Naive B cell (primary cell): Measurements from ENCODE around the gene BIN2. TPM values are rescaled to one million over a fixed set of nuclear protein-coding genes. Genes with fewer than 3 reads are reported as not detected.

Experiments used
- ATAC-seq, 2 donors: fragments of 150-1000 bp; cut with Tn5 transposase; 2 replicates each; pipeline ENCODE4 v1.10.0; 2021; ENCODE audit warnings: low read depth in 2 of 2, mild to moderate bottlenecking in 2 of 2, moderate library complexity in 2 of 2
- DNase-seq: peaks from one replicate; pipeline ENCODE4 v3.0.0; 2022
- H3K27ac Mint-ChIP-seq, 6 donors: one replicate each; pipeline ENCODE4 v1.8.0; 2020 to 2022; ENCODE audit warnings: mild to moderate bottlenecking in 6 of 6, mixed read lengths in 6 of 6, moderate library complexity in 5 of 6, inconsistent platforms in 2 of 6
- H3K27me3 Mint-ChIP-seq, 3 donors: one replicate each; pipeline ENCODE4 v1.8.0; 2021 to 2022; ENCODE audit warnings: mixed read lengths in 3 of 3, mild to moderate bottlenecking in 1 of 3
- H3K36me3 Mint-ChIP-seq, 2 donors: one replicate each; pipeline ENCODE4 v1.8.0; 2020 to 2022; ENCODE audit warnings: mixed read lengths in 2 of 2, inconsistent platforms in 1 of 2, mild to moderate bottlenecking in 1 of 2
- H3K4me1 Mint-ChIP-seq, 3 donors: one replicate each; pipeline ENCODE4 v1.8.0; 2020 to 2022; ENCODE audit warnings: mixed read lengths in 3 of 3, inconsistent platforms in 1 of 3, mild to moderate bottlenecking in 1 of 3, moderate library complexity in 1 of 3
- H3K4me3 Mint-ChIP-seq, 8 donors: one replicate each; pipeline ENCODE4 v1.8.0; 2020 to 2022; ENCODE audit warnings: mild to moderate bottlenecking in 8 of 8, mixed read lengths in 8 of 8, moderate library complexity in 8 of 8, inconsistent platforms in 2 of 8
- H3K9me3 Mint-ChIP-seq, 7 donors: one replicate each; pipeline ENCODE4 v1.8.0; 2020 to 2022; ENCODE audit warnings: mixed read lengths in 7 of 7, mild to moderate bottlenecking in 5 of 7, inconsistent platforms in 2 of 7, moderate library complexity in 1 of 7
- polyA plus RNA-seq, 6 donors: library from polyadenylated mRNA; unstranded; fragments of 300-500 nt; fragmentation: Illumina TruSeq; gene quantifications; one replicate each; pipeline ENCODE4 v1.2.3, GENCODE V29; 2021; ENCODE audit warnings: low read depth in 6 of 6

Gene BIN2
- 100 to 1,000 TPM in 2 of 6 donors, 10 to 100 TPM in 4; 74.2 to 140 (median 86.5) TPM for polyA plus RNA-seq

DNA sequence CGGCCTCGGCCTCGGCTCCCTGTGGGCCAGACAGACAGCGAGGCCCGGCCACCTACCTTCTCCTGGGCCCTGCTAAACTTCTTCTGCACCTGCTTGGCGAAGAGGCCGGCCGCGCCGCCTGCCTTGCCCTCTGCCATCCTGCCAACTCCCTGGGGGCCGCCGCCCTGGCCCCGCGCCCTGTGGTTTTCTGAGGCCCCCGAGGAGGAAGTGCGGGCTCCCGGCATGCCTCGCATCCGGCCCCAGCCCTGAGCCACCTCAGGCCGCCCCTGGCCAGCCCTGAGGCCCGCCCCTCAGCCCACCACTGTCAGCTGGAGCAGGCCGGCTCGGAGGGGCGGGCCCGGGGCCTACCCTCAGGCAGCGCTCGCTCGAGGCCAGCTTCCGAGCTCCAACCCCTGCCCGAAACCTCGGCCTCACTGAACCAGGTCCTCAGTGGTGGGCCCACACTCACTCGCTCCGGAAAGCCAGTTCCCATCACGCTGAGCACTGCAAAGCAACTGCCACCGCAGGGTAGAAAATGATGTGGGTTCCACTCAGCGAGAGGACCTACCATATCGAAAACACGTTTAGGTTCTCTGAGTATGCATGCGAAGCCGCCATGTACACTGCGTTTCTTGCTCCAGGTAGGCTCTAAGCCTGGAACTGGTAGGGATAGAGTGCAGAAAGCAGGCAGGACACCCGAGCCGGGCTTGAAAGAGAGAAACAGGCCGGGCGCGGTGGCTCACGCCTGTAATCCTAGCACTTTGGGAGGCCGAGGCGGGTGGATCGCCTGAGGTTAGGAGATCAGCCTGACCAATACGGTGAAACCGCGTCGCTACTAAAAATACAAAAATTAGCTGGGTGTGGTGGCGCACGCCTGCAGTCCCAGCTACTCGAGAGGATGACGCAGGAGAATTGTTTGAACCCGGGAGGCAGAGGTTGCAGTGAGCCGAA lies at the start of gene BIN2:
Gene BIN2 (minus strand): TSS at position 209 of the 930 bp plus-strand sequence. CDS start 72 bp downstream, at position 137.
- DNase-seq = peak; percentile 96
- Mint-ChIP-seq H3K4me1 (peaks cover 76 to 92% (median 78%) of the 10 kb centered on the region in 3 donors), H3K36me3 (peaks cover 6 to 12% of the 10 kb centered on the region in 2 donors), H3K27me3 (no peaks in the 10 kb centered on the region), H3K9me3 (peaks cover 0 to 2% (median 0%) of the 10 kb centered on the region in 7 donors), H3K27ac (peak within 1 kb of the TSS; percentile 83 to 99 (median 98)), H3K4me3 (peak within 1 kb of the TSS; percentile 70 to 98 (median 94))
- ATAC-seq = peak; percentile 80 to 83

DNA sequence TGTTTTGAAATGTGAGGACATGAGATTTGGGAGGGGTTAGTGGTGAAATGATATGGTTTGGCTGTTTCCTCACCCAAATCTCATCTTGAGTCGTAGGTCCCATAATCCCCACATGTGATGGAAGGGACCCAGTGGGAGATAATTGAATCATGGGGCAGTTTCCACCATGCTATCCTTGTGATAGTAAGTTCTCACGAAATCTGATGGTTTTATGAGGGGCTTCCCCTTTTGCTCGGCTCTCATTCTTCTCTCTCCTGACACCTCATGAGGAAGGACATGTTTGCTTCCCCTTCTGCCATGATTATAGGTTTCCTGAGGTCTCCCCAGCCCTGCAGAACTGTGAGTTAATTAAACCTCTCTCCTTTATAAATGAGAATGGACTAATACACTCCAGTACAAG lies 49.2 kb upstream of the BIN2 start:
- H3K27me3 Mint-ChIP-seq = peaks cover 0 to 8% (median 7%) of the 10 kb centered on the region in 3 donors
- H3K27ac Mint-ChIP-seq = peak overlapping the region; percentile 12 to 92 (median 42)
- DNase-seq (no peak), ATAC-seq (no peak)
- H3K4me1 Mint-ChIP-seq = peaks cover 52 to 74% (median 65%) of the 10 kb centered on the region in 3 donors
- H3K9me3 Mint-ChIP-seq = peaks cover 0 to 5% (median 0%) of the 10 kb centered on the region in 7 donors
- peaks cover 38 to 42% of the 10 kb centered on the region in 2 donors for H3K36me3 Mint-ChIP-seq
- peak overlapping the region in 3 of 8 donors; percentile 2 to 45 (median 9) for H3K4me3 Mint-ChIP-seq

DNA sequence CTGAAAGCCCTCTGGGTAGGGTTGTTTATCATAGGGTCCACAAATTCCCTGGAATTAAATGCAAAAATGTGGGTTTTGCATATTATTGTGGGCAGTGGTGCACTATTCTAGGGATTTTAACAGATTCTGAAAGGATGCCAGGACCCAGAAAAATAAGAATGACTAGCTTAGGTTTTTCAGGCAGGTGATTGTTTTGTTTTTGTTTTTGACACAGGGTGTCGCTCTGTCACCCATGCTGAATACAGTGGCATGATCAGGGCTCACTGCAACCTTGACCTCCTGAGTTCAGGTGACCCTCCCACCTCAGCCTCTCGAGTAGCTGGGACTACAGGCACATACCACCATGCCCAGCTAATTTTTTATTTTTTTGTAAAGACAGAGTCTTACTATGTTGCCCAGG lies 48.0 kb upstream of the BIN2 start:
- Mint-ChIP-seq H3K27me3 (no peaks in the 10 kb centered on the region), H3K9me3 (peaks cover 0 to 5% (median 0%) of the 10 kb centered on the region in 7 donors), H3K36me3 (peaks cover 31 to 33% of the 10 kb centered on the region in 2 donors), H3K27ac (peak overlapping the region in 5 of 6 donors; percentile 58 to 97 (median 91)), H3K4me1 (peaks cover 48 to 75% (median 62%) of the 10 kb centered on the region in 3 donors), H3K4me3 (peak overlapping the region in 2 of 8 donors; percentile 38 to 48)
- DNase-seq (no peak), ATAC-seq (no peak)

DNA sequence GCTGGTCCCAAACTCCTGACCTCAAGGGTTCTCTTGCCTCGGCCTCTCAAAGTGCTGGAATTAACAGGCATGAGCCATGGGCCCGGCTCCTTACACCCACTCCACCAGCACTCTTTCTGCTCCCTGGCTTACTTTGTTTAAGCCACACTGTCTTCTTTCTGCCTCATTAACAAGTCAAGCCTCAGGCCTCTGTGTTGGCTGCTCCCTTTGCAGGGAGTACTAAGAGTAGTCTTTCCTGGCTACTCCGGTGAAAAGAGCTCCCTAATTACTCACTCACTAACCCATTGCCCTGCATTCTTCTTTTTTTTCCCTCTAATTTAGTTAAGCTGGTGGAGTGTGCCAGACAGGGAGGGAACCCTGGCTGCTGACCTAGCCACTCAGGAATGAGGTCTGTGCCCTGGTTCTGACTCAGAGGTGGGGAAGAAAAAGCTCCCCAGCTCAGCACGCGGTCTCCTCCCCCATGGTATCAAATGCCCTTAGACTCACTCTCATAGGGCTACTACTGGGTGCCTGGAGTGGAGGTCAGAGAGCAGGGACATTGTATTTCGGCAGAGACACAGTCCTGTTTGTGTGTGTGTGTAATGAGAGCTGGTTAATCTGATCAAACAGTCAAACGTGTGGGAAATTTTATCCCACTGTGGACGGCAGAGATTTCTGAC lies 47.5 kb upstream of the BIN2 start:
- H3K4me1 Mint-ChIP-seq = peaks cover 48 to 80% (median 66%) of the 10 kb centered on the region in 3 donors
- DNase-seq (no peak), ATAC-seq (no peak)
- peak overlapping the region in 4 of 8 donors; percentile 33 to 61 (median 42) for H3K4me3 Mint-ChIP-seq
- H3K9me3 Mint-ChIP-seq = peaks cover 0 to 5% (median 0%) of the 10 kb centered on the region in 7 donors
- peak overlapping the region; percentile 58 to 97 (median 91) for H3K27ac Mint-ChIP-seq
- H3K27me3 Mint-ChIP-seq = no peaks in the 10 kb centered on the region
- H3K36me3 Mint-ChIP-seq = peaks cover 31 to 33% of the 10 kb centered on the region in 2 donors

DNA sequence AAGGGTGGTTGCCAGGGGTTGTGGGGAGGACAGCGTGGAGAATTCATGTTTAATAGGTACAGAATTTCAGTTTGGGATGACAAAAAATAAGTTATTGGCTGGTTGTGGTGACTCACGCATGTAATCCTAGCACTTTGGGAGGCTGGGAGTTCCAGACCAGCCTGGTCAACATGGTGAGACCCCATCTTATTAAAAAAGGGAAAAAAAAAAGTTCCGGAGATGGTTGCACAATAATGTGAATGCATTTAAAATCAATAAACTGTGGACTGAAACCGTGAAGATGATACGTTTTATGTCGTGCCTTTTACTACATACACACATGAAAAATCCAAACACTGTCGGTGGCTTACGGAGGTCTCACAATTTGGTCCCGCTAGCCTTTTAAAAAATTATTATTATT lies 46.7 kb upstream of the BIN2 start:
- Mint-ChIP-seq H3K27me3 (no peaks in the 10 kb centered on the region), H3K4me1 (peaks cover 49 to 88% (median 69%) of the 10 kb centered on the region in 3 donors), H3K27ac (peak overlapping the region in 5 of 6 donors; percentile 3 to 100 (median 97)), H3K9me3 (peaks cover 0 to 5% (median 0%) of the 10 kb centered on the region in 7 donors), H3K36me3 (peaks cover 31 to 33% of the 10 kb centered on the region in 2 donors), H3K4me3 (peak overlapping the region in 2 of 8 donors; percentile 22 to 48)
- DNase-seq (no peak), ATAC-seq (no peak)

DNA sequence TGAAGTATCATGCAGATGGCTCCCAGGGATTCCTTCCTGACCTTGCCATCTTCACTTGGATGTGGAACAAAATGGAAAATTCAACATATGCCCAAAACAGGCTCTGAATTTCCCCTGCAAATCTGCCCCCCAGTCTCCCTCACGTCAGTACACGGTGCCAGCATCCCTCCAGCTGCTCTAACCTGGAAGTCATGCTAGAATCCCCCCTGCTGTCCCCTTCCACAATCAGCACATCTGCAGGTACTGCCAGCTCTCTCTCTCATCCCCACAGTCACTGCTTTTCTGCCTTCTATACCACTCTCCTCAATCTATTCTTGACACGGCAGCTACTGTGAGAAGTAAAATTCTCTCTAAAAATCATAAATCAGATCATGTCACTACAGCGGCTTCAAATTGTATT lies 45.6 kb upstream of the BIN2 start:
- no peak for DNase-seq
- Mint-ChIP-seq H3K36me3 (peaks cover 21 to 25% of the 10 kb centered on the region in 2 donors), H3K4me3 (peak overlapping the region; percentile 46 to 94 (median 77)), H3K4me1 (peaks cover 48 to 85% (median 64%) of the 10 kb centered on the region in 3 donors), H3K27ac (peak overlapping the region; percentile 97 to 100 (median 99)), H3K27me3 (no peaks in the 10 kb centered on the region), H3K9me3 (peaks cover 0 to 5% (median 0%) of the 10 kb centered on the region in 7 donors)
- ATAC-seq = no peak

DNA sequence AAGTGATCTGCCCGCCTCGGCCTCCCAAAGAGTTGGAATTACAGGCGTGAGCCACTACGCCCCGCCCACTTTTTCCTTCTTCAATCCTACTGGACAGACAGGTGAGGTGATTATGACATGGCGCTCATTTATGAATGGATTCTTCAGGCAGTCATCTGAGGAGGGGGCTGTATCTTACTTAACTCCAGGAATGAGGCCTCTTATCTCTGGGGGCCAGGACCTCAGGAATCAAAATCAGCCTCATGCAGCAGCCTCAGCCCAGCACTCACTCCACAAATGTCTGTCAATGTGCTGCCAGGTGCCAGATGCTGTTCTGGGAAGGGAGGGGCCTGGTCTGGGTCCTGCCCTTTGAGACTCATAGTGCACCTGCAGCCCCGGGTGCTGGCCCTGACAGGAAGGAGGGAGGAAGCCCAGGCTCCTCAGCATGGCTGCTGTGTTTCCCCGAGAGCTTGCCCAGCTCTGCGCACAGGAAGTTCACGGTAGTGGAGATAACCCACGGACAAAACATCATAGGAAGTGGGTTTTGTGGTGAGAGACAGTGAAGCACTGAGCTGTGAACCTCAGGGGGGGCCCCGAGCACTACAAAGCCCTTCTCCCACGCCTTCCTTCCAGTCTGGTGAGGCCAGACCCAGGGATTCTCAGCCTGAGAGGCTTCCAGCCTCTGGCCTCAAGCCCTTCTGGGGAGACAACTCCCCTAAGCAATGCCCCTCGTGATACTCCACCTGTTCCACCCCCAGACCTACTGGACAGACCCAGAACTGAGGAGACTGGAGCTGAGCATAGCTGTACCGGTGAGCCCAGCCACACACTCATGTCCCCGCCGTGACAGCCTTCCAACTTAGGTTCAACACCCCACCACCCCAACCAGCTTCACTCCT lies 44.9 kb upstream of the BIN2 start:
- Mint-ChIP-seq H3K36me3 (peaks cover 19 to 22% of the 10 kb centered on the region in 2 donors), H3K4me3 (peak overlapping the region; percentile 64 to 94 (median 77)), H3K27me3 (no peaks in the 10 kb centered on the region)

DNA sequence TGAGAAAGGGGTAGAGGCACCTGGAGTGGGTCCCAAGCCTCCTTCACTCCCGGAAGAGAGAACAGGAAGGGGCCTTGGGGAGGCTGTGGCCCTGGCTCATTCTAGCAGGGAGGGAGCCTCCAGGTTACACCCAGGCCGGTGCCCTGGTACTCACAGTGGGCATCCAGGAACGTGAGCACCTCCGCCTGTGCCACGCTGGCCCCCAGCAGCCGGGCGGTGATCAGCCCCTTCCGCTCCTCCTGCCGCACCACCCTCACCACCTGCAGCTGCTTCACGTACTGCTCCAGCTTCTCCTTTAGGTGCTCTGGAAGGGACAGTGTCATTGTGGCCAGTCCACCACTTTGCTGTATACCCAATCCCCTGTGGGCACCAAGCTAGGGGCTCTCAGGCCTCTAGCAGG lies 41.3 kb upstream of the BIN2 start:
- peak overlapping the region in 1 of 8 donors; percentile 35 for H3K4me3 Mint-ChIP-seq
- ATAC-seq = no peak
- H3K9me3 Mint-ChIP-seq = no peaks in the 10 kb centered on the region
- H3K36me3 Mint-ChIP-seq = peaks cover 11 to 19% of the 10 kb centered on the region in 2 donors
- peak overlapping the region in 1 of 6 donors; percentile 75 for H3K27ac Mint-ChIP-seq
- H3K27me3 Mint-ChIP-seq = no peaks in the 10 kb centered on the region
- no peak for DNase-seq
- peaks cover 38 to 64% (median 53%) of the 10 kb centered on the region in 3 donors for H3K4me1 Mint-ChIP-seq

More for the DNA sequence above, 44.9 kb upstream of the BIN2 start:
- DNase-seq = peak; percentile 98
- Mint-ChIP-seq H3K4me1 (peaks cover 46 to 79% (median 64%) of the 10 kb centered on the region in 3 donors), H3K27ac (peak overlapping the region; percentile 97 to 100 (median 99)), H3K9me3 (peaks cover 0 to 5% (median 0%) of the 10 kb centered on the region in 7 donors)
- ATAC-seq = peak; percentile 91 to 92

DNA sequence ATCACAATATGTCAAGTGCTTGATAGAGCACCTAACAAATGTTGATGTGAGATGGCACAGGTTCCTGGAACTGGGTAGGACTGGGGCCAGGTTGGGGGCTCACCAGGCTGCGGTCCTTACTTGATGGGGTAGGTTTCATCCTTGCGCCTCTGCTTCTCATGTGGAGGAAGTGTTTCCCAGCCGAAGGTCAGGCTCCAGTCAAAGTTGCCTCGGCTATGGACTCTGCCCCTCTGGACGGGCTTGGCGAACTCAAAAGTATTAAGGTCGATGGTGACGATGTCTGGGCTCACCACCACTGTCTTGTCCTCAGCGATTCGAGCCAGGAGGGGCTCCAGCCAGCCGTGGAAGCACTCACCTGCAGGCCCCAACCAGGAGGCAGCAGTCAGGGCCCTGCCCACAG lies 40.0 kb upstream of the BIN2 start:
- H3K9me3 Mint-ChIP-seq = no peaks in the 10 kb centered on the region
- no peak overlapping the region for H3K4me3 Mint-ChIP-seq
- H3K27me3 Mint-ChIP-seq = no peaks in the 10 kb centered on the region
- H3K4me1 Mint-ChIP-seq = peaks cover 31 to 64% (median 54%) of the 10 kb centered on the region in 3 donors
- peaks cover 12 to 25% of the 10 kb centered on the region in 2 donors for H3K36me3 Mint-ChIP-seq
- H3K27ac Mint-ChIP-seq = peak overlapping the region in 2 of 6 donors; percentile 34 to 37
- ATAC-seq = no peak
- DNase-seq = no peak

DNA sequence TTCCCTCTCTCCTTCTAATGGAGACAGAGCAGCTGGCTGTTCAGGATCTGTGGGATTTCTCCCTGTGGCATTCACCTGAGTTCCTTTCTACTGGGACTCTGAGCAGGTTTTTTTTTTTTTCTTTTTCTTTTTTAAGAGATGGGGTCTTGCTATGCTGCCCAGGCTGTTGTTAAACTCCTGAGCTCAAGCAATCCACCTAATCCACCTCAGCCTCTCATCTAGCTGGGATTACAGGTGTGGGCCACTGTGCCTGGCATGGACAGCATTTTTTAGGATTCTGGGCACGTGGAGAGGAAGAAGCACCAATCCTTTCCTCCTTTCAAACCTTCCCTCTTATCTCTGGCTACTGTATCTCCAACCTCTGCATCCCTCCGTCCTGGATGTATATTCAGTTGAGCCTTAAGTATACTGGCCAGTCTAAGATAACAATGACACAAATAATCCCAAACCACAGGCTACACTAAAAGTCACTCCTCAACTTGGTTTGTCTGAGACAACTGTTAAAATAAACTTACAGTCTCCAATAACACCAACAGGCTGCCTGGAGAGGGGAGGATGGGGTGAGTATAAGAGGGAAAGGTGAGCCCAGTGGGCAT lies 38.9 kb upstream of the BIN2 start:
- Mint-ChIP-seq H3K4me3 (no peak overlapping the region), H3K27ac (peak overlapping the region in 1 of 6 donors; percentile 78), H3K27me3 (no peaks in the 10 kb centered on the region), H3K9me3 (no peaks in the 10 kb centered on the region), H3K4me1 (peaks cover 33 to 64% (median 54%) of the 10 kb centered on the region in 3 donors), H3K36me3 (peaks cover 16 to 25% of the 10 kb centered on the region in 2 donors)
- no peak for DNase-seq
- no peak for ATAC-seq

DNA sequence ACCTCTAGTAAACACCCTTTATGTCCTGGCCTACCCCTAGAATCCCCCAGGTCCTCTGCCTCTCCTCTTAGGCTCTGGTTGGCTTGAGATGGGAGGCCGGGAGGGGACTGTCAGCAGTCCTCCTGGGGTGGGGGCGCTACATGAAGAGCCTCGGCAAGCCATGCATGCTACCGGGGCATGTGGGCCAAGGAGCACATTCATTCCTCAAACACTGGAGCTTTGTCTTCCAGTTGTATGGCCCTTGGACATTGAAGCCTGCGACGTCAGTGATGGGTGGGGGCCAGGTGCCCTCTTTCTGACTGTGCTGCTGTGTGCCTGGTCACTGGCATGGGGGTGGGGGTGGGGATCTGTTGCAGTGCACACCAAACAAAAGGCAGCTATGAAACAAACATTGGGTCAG lies 38.3 kb upstream of the BIN2 start:
- peak overlapping the region in 1 of 6 donors; percentile 78 for H3K27ac Mint-ChIP-seq
- H3K4me3 Mint-ChIP-seq = no peak overlapping the region
- peaks cover 34 to 64% (median 55%) of the 10 kb centered on the region in 3 donors for H3K4me1 Mint-ChIP-seq
- no peak for ATAC-seq
- H3K27me3 Mint-ChIP-seq = no peaks in the 10 kb centered on the region
- peaks cover 12 to 25% of the 10 kb centered on the region in 2 donors for H3K36me3 Mint-ChIP-seq
- DNase-seq = no peak
- H3K9me3 Mint-ChIP-seq = no peaks in the 10 kb centered on the region
